Cardiac muscle cell (in vitro differentiated cells and primary cell): ENCODE results near the gene STX10. TPM values are rescaled to one million over a fixed set of nuclear protein-coding genes. Genes with fewer than 3 reads are reported as not detected.

Source experiments
- DNase-seq, 2 donors: peaks; one replicate each; pipeline versions ENCODE4 v3.0.0 to v3.0.0-alpha.2; 2010 to 2017; ENCODE audit warnings: low read depth in 1 of 2, low spot score in 1 of 2
- H3K27ac ChIP-seq: fragments of 200-600 bp; sonication (generic); 2 replicates; pipeline ENCODE4 v1.5.1; 2016
- H3K27me3 ChIP-seq: fragments of 200-600 bp; sonication (generic); 2 replicates; pipeline ENCODE4 v1.6.0; 2016; ENCODE audit warnings: control low read depth
- H3K36me3 ChIP-seq: fragments of 200-600 bp; sonication (generic); 2 replicates; pipeline ENCODE4 v1.5.1; 2016; ENCODE audit warnings: control low read depth
- H3K4me1 ChIP-seq: fragments of 200-600 bp; sonication (generic); 2 replicates; pipeline ENCODE4 v1.8.1; 2017; ENCODE audit warnings: low read depth, mild to moderate bottlenecking, mixed run types
- H3K4me3 ChIP-seq: fragments of 200-600 bp; sonication (generic); 2 replicates; pipeline ENCODE4 v1.5.1; 2016; ENCODE audit warnings: mild to moderate bottlenecking
- H3K9me3 ChIP-seq: fragments of 200-600 bp; sonication (generic); 2 replicates; pipeline ENCODE4 v1.5.1; 2017; ENCODE audit warnings: low read depth, mild to moderate bottlenecking, control low read depth
- polyA plus RNA-seq: library from polyadenylated mRNA; unstranded; fragments of >200 nt; fragmentation: Nextera tagmentation; extraction: Ambion mirVana; gene quantifications from 2 replicates; pipeline ENCODE4 v1.2.1, GENCODE V29; 2016
- total RNA-seq: library from RNA; depleted of rRNA; stranded (reverse); fragments of >200 nt; gene quantifications from 2 replicates; pipeline ENCODE4 v1.2.3, GENCODE V29; 2016
- TF ChIP-seq, protein P1 (sequence below): IDR thresholded peaks from 2 replicates; pipeline ENCODE4 v1.5.1; 2012; ENCODE audit warnings: low read depth, mild to moderate bottlenecking, low read length

STX10 gene
- total and polyA plus RNA-seq, 2 experiments from 2014 or later, result 65.2 to 110 TPM

DNA sequence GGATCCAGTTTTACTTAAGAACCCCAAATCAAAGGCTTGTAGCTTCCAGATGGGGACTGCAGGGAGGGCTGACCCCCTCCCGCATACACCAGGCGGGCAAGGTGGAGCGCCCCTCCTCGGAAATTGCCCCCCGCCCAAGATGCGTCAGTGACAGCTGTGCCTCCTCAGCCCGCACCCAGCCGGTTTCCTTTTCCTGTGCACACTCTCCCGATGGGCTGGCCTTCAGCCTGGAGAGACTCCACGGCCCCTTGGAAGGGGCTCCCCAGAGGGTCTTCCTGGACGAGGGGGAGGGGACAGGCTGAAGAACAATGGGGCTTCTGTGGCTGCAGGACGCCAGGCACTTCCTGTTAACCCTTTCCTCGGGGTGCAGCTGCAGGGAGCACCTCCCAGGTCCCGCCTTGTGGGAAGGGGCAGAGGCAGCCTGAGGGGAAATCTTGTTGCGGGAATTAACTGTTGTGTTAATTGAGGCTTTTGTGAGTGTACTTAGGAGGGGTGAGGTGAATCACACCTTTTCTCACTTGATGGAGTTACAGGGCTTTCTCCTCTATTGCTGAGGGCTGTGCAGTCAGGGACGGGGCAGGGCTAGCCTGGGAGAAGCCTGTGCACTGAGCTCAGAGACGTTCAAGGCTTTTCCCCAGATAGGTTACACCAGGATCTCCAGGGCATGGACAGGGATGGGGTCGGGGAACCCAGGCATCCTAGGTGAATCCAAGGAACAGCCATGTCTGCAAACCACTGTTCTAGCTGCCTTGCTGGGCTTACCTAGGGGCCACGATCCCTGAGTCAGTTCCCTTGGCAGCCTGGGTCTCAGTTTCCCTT, 14.4 kb upstream of the STX10 start:
- TF ChIP-seq, protein P1, sequence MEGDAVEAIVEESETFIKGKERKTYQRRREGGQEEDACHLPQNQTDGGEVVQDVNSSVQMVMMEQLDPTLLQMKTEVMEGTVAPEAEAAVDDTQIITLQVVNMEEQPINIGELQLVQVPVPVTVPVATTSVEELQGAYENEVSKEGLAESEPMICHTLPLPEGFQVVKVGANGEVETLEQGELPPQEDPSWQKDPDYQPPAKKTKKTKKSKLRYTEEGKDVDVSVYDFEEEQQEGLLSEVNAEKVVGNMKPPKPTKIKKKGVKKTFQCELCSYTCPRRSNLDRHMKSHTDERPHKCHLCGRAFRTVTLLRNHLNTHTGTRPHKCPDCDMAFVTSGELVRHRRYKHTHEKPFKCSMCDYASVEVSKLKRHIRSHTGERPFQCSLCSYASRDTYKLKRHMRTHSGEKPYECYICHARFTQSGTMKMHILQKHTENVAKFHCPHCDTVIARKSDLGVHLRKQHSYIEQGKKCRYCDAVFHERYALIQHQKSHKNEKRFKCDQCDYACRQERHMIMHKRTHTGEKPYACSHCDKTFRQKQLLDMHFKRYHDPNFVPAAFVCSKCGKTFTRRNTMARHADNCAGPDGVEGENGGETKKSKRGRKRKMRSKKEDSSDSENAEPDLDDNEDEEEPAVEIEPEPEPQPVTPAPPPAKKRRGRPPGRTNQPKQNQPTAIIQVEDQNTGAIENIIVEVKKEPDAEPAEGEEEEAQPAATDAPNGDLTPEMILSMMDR, result no peak
- Histone ChIP-seq H3K9me3 (no peaks in the 10 kb centered on the region), H3K4me3 (no peak overlapping the region), H3K4me1 (peaks cover 21% of the 10 kb centered on the region), H3K27me3 (no peaks in the 10 kb centered on the region), H3K27ac (peak overlapping the region; percentile 59), H3K36me3 (no peaks in the 10 kb centered on the region)
- peak; percentile 57 to 96 for DNase-seq

DNA sequence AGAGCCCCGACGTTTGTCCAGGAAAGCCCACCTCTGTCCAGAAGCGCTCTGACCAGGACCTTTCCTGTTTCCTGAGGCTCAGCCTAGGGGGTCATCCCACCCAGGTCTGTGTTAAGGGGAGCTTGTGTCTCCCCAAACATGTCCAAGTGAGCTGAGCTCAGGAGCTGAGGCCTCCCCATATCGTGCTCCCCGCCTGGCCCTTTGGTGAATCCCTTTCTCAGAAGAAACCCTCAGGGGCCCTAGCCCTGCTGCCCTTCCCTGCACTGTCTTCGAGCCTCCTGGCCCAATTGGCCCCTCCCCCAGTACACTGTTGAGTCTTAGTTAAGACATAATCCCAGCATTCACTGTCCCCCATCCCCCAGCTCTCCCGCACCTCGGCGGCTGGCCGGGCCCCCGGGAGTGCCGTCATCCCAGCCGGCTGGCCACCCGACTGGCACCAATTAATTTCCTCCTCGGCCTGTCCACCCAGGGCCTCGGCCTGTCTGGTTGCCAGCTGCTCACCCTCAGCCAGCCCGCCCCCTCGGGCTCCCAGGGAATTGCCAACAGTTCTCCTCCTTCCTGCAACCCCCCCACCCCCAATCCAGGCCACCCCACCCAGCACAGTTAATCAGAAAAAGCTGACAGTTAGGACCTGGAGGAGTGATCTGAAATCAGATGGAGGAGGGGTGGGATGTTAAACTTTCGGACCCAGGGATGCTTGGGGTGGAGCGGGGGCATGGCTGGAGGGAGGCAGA, 13.6 kb upstream of the STX10 start:
- H3K9me3 ChIP-seq, result no peaks in the 10 kb centered on the region
- peak overlapping the region; percentile 59 for H3K27ac ChIP-seq
- DNase-seq, result peak; percentile 54 to 95
- no peaks in the 10 kb centered on the region for H3K27me3 ChIP-seq
- H3K4me1 ChIP-seq, result peaks cover 21% of the 10 kb centered on the region
- no peak overlapping the region for H3K4me3 ChIP-seq
- TF ChIP-seq, protein P1, result no peak
- no peaks in the 10 kb centered on the region for H3K36me3 ChIP-seq

DNA sequence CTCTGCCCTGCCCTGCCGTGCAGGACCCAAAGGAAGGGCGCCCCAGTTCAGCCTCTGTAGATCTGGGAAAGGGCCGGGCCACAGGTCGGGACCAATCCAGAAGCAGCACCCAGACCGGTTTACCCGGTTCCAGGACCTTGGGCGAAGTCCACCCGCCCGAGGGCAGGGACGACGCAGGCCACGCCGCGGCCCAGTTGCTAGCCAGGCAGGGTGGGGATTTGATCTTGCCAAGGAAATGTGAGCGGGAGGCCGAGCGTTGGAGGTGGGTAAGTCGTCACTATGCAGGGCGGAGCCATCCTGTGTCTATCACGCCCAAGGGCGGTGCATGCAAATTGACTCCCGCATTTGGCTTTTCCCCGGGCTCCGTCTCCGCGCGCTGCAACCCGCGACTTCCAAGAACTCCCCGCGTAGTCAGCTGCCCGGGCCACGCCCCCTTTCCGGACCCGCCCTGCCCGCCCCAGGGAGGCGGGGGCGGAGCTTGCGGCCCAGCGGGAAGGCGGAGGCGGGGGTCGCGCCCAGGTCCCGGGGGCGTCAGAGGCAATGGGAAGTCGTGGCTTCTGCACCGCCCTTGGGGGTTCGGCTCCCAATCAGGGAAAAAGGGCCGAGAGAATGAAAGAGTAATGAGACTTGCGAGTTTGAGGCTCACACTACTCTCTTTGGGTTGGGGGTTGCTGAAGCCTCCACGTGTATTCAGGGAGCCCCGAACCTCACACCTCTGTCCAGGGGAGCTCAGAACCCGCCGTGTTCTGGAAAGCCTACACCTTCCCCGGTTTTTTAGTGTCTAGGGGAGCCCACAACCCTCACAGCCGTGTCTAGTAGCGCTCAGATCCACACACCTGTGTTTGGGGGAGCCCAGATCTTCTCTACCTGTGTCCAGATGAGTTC, 12.8 kb upstream of the STX10 start:
- H3K4me3 ChIP-seq, result peak overlapping the region; percentile 8
- H3K27me3 ChIP-seq, result no peaks in the 10 kb centered on the region
- TF ChIP-seq, protein P1, result no peak
- H3K36me3 ChIP-seq, result no peaks in the 10 kb centered on the region
- H3K4me1 ChIP-seq, result peaks cover 21% of the 10 kb centered on the region
- H3K9me3 ChIP-seq, result no peaks in the 10 kb centered on the region
- peak; percentile 97 to 99 for DNase-seq
- H3K27ac ChIP-seq, result peak overlapping the region; percentile 59

DNA sequence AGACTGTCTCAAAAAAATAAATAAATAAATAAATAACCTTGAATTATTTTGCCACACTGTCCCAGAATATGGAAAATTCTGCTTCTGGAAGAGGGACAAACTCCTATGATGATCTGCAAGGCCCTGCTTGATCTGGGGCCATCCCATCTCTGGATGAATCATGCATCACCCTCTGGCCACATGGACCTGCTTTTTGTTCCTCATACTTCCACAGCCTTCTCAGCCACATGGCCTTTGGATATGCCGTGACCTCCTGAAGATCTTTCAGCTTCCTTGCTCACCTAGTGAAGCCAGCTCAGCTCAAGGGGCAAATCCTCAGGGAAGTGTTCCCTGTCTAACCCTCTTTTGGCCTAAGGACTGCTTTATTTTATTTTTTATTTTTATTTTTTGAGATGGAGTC, 10.4 kb upstream of the STX10 start:
- no peak overlapping the region for H3K27ac ChIP-seq
- H3K4me3 ChIP-seq, result no peak overlapping the region
- TF ChIP-seq, protein P1, result no peak
- H3K9me3 ChIP-seq, result no peaks in the 10 kb centered on the region
- H3K27me3 ChIP-seq, result no peaks in the 10 kb centered on the region
- DNase-seq, result peak in 1 of 2 donors; percentile 33
- H3K4me1 ChIP-seq, result peaks cover 28% of the 10 kb centered on the region
- no peaks in the 10 kb centered on the region for H3K36me3 ChIP-seq

DNA sequence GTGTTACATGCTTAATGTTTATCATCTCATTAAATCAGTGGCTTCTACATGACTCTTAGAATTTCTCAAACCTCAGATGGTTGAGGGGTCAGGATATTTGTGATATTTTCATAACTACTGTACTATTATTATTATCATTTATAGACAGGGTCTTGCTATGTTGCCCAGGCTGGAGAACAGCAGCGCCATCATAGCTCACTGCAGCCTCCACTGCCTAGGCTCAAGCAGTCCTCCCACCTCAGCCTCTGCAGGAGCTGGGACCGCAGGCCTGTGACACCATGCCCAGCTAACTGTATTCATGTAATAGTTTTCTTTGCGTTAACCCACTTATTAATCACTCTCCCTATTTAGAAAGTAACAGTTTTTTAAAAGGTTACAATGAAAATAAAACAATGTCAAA, 9.5 kb upstream of the STX10 start:
- Histone ChIP-seq H3K27me3 (no peaks in the 10 kb centered on the region), H3K4me1 (peaks cover 26% of the 10 kb centered on the region), H3K4me3 (no peak overlapping the region), H3K9me3 (no peaks in the 10 kb centered on the region), H3K27ac (no peak overlapping the region), H3K36me3 (no peaks in the 10 kb centered on the region)
- TF ChIP-seq, protein P1, result no peak
- DNase-seq, result no peak
